HL-60 (cell line): ENCODE data around the gene PATE3.

Experiments used
- GABPA ChIP-seq: IDR thresholded peaks from 2 replicates; pipeline ENCODE4 v1.6.1; 2012; ENCODE audit warnings: low read depth
- POLR2AphosphoS5 ChIP-seq: IDR thresholded peaks from 2 replicates; pipeline ENCODE4 v1.6.1; 2012; ENCODE audit warnings: low read depth
- SPI1 ChIP-seq: IDR thresholded peaks from 2 replicates; pipeline ENCODE4 v1.6.1; 2012; ENCODE audit warnings: low read depth, mild to moderate bottlenecking, borderline replicate concordance
- TF ChIP-seq, protein P1 (sequence below): IDR thresholded peaks from 2 replicates; pipeline ENCODE4 v1.6.1; 2012; ENCODE audit warnings: low read depth; ENCODE audit not compliant: insufficient replicate concordance
- TF ChIP-seq, protein P2 (sequence below): IDR thresholded peaks from one replicate; pipeline ENCODE4 v1.5.1; 2011; ENCODE audit warnings: low read length, control low read depth, inconsistent platforms; ENCODE audit not compliant: insufficient read depth

DNA sequence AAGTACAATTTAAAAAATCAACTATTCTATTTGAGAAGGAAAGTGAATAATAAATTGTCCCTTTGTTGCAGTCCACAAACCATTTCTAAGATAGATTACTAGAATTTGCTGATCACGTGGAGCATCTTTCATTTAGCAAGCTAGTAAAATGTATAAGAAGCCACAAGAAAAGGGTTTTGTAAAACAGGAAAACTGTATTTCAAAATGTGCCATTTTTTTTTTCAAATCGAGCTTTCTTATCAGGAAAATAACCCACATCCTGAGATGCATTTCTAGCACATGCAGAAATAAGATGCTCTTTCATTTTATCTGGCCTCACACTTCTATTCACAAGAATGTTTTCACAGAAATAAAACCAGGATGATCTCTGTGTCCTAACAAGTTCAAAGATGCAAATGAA, 3.2 kb upstream of the PATE3 start:
- TF ChIP-seq, protein P1, sequence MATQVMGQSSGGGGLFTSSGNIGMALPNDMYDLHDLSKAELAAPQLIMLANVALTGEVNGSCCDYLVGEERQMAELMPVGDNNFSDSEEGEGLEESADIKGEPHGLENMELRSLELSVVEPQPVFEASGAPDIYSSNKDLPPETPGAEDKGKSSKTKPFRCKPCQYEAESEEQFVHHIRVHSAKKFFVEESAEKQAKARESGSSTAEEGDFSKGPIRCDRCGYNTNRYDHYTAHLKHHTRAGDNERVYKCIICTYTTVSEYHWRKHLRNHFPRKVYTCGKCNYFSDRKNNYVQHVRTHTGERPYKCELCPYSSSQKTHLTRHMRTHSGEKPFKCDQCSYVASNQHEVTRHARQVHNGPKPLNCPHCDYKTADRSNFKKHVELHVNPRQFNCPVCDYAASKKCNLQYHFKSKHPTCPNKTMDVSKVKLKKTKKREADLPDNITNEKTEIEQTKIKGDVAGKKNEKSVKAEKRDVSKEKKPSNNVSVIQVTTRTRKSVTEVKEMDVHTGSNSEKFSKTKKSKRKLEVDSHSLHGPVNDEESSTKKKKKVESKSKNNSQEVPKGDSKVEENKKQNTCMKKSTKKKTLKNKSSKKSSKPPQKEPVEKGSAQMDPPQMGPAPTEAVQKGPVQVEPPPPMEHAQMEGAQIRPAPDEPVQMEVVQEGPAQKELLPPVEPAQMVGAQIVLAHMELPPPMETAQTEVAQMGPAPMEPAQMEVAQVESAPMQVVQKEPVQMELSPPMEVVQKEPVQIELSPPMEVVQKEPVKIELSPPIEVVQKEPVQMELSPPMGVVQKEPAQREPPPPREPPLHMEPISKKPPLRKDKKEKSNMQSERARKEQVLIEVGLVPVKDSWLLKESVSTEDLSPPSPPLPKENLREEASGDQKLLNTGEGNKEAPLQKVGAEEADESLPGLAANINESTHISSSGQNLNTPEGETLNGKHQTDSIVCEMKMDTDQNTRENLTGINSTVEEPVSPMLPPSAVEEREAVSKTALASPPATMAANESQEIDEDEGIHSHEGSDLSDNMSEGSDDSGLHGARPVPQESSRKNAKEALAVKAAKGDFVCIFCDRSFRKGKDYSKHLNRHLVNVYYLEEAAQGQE = no peak
- TF ChIP-seq, protein P2, sequence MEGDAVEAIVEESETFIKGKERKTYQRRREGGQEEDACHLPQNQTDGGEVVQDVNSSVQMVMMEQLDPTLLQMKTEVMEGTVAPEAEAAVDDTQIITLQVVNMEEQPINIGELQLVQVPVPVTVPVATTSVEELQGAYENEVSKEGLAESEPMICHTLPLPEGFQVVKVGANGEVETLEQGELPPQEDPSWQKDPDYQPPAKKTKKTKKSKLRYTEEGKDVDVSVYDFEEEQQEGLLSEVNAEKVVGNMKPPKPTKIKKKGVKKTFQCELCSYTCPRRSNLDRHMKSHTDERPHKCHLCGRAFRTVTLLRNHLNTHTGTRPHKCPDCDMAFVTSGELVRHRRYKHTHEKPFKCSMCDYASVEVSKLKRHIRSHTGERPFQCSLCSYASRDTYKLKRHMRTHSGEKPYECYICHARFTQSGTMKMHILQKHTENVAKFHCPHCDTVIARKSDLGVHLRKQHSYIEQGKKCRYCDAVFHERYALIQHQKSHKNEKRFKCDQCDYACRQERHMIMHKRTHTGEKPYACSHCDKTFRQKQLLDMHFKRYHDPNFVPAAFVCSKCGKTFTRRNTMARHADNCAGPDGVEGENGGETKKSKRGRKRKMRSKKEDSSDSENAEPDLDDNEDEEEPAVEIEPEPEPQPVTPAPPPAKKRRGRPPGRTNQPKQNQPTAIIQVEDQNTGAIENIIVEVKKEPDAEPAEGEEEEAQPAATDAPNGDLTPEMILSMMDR = no peak
- no peak for TF ChIP-seq POLR2AphosphoS5
- no peak for TF ChIP-seq SPI1
- no peak for TF ChIP-seq GABPA
